HG03159 (cell line): ENCODE data around the gene COPA.

Source experiments
- ATAC-seq: cut with Tn5 transposase; IDR thresholded peaks from one replicate; pipeline ENCODE4 v1.9.1; 2021; ENCODE audit warnings: mild to moderate bottlenecking, moderate library complexity; ENCODE audit not compliant: unreplicated experiment

Gene COPA

GRCh38 chr1:160277330-160277729 is 65.7 kb downstream of the COPA start:
- no peak for ATAC-seq

GRCh38 chr1:160271025-160271424 is 72.0 kb downstream of the COPA start:
- no peak for ATAC-seq

- no peak for ATAC-seq
Measured at GRCh38 chr1:160267284-160267991, 75.6 kb downstream of the COPA start.

- no peak for ATAC-seq
Measured at GRCh38 chr1:160264795-160265307, 78.2 kb downstream of the COPA start.

- ATAC-seq, result peak; percentile 73
Measured at GRCh38 chr1:160261893-160262794, 80.9 kb downstream of the COPA start, which contains the start of gene DCAF8. Gene DCAF8 (minus strand): TSS chr1:160262549. CDS start chr1:160244008, 18,541 bp downstream.

- peak; percentile 27 for ATAC-seq
Measured at GRCh38 chr1:160261556-160261892, 81.5 kb downstream of the COPA start.

GRCh38 chr1:160260406-160261382 is 82.4 kb downstream of the COPA start:
- ATAC-seq, result no peak

- ATAC-seq, result no peak
Measured at GRCh38 chr1:160258177-160258798, 84.8 kb downstream of the COPA start.

GRCh38 chr1:160257411-160258015 is 85.5 kb downstream of the COPA start:
- ATAC-seq, result no peak

- ATAC-seq, result no peak
Measured at GRCh38 chr1:160256396-160257046, 86.5 kb downstream of the COPA start.

GRCh38 chr1:160255781-160256300 is 87.2 kb downstream of the COPA start:
- ATAC-seq, result no peak

- ATAC-seq, result no peak
Measured at GRCh38 chr1:160251687-160252526, 91.1 kb downstream of the COPA start.

- no peak for ATAC-seq
Measured at GRCh38 chr1:160251011-160251410, 92.0 kb downstream of the COPA start.

- ATAC-seq, result no peak
Measured at GRCh38 chr1:160247053-160247452, 96.0 kb downstream of the COPA start.

- no peak for ATAC-seq
Measured at GRCh38 chr1:160245434-160245833, 97.6 kb downstream of the COPA start.

GRCh38 chr1:160244209-160244608 is 98.8 kb downstream of the COPA start:
- ATAC-seq, result no peak

- no peak for ATAC-seq
Measured at GRCh38 chr1:160243767-160244166, 99.3 kb downstream of the COPA start.
